Amniotic epithelial cell (primary cell): ENCODE results near the gene GPT2.
"Not testable (repeated sequence)": the region's sequence is repeated elsewhere in the genome, so short reads cannot be mapped to it uniquely, and the experiment has no call there.

Source experiments
- DNase-seq: peaks from one replicate; pipeline ENCODE4 v3.0.0-alpha.2; 2010; ENCODE audit warnings: low read depth

The GPT2 gene

GRCh38 chr16:46866286-46866685, 17.9 kb upstream of the GPT2 start:
- no peak for DNase-seq

- not testable (repeated sequence) for DNase-seq
Measured at GRCh38 chr16:46867486-46867885, 16.7 kb upstream of the GPT2 start.

- DNase-seq = not testable (repeated sequence)
Measured at GRCh38 chr16:46868891-46869290, 15.3 kb upstream of the GPT2 start.

DNA sequence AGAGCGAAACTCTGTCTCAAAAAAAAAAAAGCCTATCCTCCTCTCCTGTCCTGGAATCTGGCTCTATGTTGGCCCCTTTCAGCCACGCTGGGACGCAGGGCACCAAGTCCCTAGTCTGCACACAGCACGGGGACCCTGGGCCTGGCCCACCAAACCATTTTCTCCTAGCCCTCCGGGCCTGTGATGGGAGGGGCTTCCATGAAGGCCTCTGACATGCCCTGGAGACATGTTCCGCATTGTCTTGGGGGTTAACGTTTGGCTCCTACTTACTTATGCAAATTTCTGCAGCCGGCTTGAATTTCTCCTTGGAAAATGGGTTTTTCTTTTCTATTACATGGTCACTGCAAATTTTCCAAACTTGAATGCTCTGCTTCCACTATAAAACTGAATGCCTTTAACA, 12.6 kb upstream of the GPT2 start:
- no peak for DNase-seq

GRCh38 chr16:46873201-46873600, 11.0 kb upstream of the GPT2 start:
- no peak for DNase-seq

GRCh38 chr16:46875243-46875642, 8.9 kb upstream of the GPT2 start:
- DNase-seq = no peak

GRCh38 chr16:46882304-46882939, 1.7 kb upstream of the GPT2 start:
- DNase-seq = no peak

GRCh38 chr16:46882940-46883307, 1.2 kb upstream of the GPT2 start:
- no peak for DNase-seq

GRCh38 chr16:46883353-46883689, 841 bp upstream of the GPT2 start:
- no peak for DNase-seq

GRCh38 chr16:46884513-46885293, 541 bp downstream of the GPT2 start:
- DNase-seq = peak; percentile 17

DNA sequence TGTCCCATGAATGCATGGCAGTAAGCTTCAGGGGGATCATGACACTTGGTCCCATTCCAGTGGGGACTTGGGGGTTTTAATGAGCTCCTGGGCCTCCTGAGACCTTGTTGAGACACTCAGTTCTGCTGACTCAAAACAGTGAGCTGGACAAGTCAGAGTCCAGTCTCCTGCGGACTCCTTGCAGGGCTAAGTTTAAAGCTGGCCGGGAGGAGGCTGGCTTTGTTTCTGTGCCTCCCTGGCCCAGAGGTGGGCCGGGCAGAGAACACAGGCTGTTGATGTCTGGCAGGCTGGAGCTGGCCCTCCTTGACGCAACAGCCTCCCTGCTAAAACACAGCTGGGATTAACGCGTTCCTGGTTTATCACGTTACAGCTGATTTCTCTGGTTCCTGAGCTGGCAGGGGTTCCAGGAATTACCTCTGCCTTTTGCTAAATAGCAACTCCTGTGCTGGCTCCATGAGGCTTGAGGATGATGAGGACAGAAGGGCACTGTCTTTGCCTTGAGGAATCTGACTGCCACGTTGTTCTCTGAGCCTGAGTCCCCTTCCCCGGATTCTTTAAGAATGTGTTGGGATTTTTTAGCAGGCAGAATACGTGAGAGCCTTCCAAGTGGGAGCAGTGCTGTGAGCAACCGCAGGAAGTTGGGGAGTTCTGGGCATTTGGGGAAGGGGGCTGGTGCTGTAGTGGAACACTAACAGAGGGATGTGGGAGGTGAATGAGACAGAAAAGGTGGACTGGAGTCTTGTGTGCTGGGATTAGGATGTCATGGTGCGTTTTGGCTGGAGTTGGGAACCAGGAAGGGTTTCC, 2.0 kb downstream of the GPT2 start:
- peak; percentile 80 for DNase-seq

DNA sequence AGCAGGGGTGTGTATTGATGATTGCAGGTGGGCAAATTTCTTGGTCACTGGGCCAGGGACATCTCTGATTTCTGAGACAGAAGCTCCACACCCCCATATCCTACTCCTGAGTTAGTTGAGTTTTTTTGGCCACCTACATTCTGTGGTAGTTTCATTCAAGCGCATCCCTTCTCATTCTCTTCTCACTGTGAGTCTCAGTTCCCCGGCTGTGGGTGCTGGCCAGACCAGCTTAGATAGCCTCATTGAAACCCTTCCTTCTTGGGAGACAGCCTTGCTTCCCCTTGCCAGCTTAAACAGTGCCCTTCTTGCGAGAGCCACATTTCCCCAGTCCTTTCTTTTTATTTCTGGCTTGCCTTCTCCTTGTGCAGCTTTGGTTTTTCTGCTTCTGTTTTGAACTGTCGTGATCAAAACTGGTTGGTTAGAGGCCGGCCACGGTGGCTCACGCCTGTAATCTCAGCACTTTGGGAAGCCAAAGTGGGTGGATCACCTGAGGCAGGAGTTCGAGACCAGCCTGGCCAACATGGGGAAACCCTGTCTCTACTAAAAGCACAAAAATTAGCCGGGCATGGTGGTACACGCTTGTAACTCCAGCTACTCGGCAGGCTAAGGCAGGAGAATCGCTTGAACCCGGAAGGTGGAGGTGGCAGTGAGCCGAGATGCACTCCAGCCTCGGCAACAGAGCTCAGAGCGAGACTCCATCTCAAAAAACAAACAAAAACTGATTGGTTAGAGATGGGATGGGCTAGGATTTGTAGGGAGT, 2.8 kb downstream of the GPT2 start:
- no peak for DNase-seq

DNA sequence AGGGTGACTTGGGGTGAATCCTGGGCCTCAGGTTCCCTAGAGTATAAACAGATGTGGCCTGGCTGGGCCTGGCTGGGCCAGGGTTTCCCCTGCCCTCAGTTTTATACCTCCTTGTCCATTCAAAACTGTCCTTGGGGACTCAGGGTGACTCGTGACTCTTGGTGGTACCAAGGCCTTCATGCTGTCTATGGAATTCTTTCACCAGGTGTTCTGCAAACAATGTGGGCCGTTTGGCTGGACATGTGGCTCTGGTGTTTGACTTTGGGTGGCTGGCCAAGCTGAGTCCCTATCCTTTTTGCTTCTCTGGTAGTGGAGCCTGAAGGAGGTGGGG, 3.3 kb downstream of the GPT2 start:
- DNase-seq = no peak

- no peak for DNase-seq
Measured at GRCh38 chr16:46889245-46889941, 5.2 kb downstream of the GPT2 start.

- DNase-seq = no peak
Measured at GRCh38 chr16:46889942-46890300, 5.8 kb downstream of the GPT2 start.

DNA sequence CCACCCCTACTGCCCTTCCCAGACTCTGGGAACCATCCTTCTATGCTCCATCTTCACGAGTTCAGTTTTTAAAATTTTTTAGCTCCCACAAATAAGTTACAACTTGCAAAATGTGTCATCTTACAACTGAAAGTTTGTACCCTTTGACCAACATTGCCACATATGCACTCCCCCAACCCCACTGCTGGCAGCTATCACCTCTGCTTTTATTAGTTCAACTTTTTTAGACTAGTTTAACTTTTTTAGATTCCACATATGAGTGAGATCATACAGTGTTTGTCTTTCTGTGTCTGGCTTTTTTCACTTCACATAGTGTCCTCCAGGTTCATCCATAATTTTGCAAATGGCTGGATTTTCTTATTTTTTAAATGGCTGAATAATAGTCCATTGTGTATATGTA, 7.7 kb downstream of the GPT2 start:
- DNase-seq = no peak

- no peak for DNase-seq
Measured at GRCh38 chr16:46894036-46894672, 10.0 kb downstream of the GPT2 start.

DNA sequence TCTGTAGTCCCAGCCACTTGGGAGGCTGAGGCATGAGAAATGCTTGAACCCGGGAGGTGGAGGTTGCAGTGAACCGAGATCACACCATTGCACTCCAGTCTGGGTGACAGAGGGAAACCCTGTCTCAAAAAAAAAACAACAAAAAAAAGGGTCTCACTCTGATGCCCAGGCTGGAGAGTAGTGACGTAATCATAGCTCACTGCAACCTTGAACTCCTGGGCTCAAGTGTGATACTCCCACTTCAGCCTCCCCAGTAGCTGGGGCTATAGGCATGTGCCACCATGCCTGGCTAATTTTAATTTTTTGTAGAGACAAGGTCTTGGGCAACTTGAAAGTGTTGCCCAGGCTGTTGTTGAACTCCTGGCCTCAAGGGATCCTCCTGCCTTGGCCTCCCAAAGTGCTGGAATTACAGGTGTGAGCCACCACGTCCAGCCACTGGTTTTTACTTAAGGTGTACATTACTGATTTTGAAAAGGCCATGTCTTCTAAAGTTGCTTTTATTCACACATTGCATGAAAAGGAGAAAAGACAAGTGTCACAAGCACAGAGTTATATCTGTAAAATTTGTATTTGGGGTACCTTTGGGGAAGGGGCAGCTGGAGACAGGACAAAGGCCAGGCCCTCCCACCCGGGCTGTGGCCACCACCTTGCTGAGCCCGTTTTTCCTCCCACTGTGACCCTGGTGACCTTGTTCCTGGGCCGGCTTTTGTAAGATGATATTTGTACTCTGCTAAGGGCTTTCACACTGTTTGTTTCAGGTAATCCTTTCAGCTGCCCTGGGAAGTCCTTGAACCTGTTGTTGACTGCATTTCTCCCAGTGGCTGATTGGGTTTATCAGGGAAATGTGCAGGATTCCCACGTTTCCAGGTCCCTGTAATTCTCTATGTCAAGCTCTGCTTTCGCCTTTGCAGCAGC, 11.5 kb downstream of the GPT2 start:
- DNase-seq = no peak

GRCh38 chr16:46896314-46896968, 12.3 kb downstream of the GPT2 start:
- peak; percentile 64 for DNase-seq

DNA sequence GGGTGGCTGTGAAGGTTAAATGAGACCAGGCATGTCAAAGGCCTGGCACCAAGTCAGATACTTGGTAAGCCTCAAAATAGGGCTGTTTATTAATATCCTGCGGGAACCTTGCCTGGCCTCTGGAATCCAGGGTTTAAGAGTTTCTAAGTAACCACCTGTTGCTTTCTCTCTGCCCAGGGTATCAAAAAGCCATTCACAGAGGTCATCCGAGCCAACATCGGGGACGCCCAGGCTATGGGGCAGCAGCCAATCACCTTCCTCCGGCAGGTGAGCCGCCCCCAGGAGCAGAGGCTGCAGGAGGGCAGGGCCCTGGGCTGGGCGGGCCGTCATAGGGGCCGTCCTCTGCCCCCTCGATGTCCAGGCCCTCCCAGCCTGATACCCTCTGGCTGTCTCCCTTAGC, 13.3 kb downstream of the GPT2 start:
- no peak for DNase-seq
